Panc1 (cell line): ENCODE data around the gene FBLN2. TPM values are rescaled to one million over a fixed set of nuclear protein-coding genes. Genes with fewer than 3 reads are reported as not detected.

ENCODE experiments used
- ATAC-seq: fragments of 200-7000 bp; cut with Tn5 transposase; 2 replicates; pipeline ENCODE4 v1.9.1; 2020; ENCODE audit warnings: mild to moderate bottlenecking, moderate library complexity
- BruUV-seq: library from RNA; stranded (reverse); fragments of 400-500 nt; replicated peaks from 2 replicates; lab custom pipeline; 2021; lab: Mats Ljungman, UMichigan
- CTCF ChIA-PET: fragments of 300-600 bp; sonication (Branson Sonifier 250); formaldehyde crosslinking; loops from one replicate; lab custom pipeline; 2022; ENCODE audit warnings: antibody characterized with exemption; lab: Charles Lee
- POLR2A ChIA-PET: fragments of 300-600 bp; sonication (Branson Sonifier 250); formaldehyde crosslinking; loops from one replicate; lab custom pipeline; 2022; ENCODE audit warnings: antibody characterized with exemption; lab: Charles Lee
- DNase-seq: peaks from one replicate; pipeline ENCODE4 v3.0.0-alpha.2; 2010; ENCODE audit warnings: low read depth, low spot score
- H3K27ac ChIP-seq: 2 replicates; pipeline ENCODE4 v1.5.1; 2011; ENCODE audit warnings: mild to moderate bottlenecking, low read length, inconsistent platforms
- H3K27me3 ChIP-seq: fragments of 200-500 bp; sonication (Bioruptor generic); 2 replicates; pipeline ENCODE4 v1.6.0; 2014; ENCODE audit warnings: low read length, inconsistent platforms; ENCODE audit not compliant: control insufficient read depth, insufficient read depth
- H3K36me3 ChIP-seq: fragments of 200-500 bp; sonication (Bioruptor generic); 2 replicates; pipeline ENCODE4 v1.5.1; 2014; ENCODE audit warnings: inconsistent platforms, mild to moderate bottlenecking, low read length, moderate library complexity; ENCODE audit not compliant: control insufficient read depth, insufficient read depth
- H3K4me1 ChIP-seq: 2 replicates; pipeline ENCODE4 v1.5.1; 2011; ENCODE audit warnings: inconsistent platforms, mild to moderate bottlenecking, low read length, moderate library complexity; ENCODE audit not compliant: control insufficient read depth, insufficient read depth
- H3K4me3 ChIP-seq, 2 experiments: 2 replicates each; pipeline ENCODE4 v1.5.1; 2011 to 2012; ENCODE audit warnings: low read depth in 2 of 2, low read length in 2 of 2, mild to moderate bottlenecking in 2 of 2, inconsistent platforms in 1 of 2, moderate library complexity in 1 of 2
- H3K9me3 ChIP-seq: fragments of 200-500 bp; sonication (Bioruptor generic); 2 replicates; pipeline ENCODE4 v1.5.1; 2014; ENCODE audit warnings: low read depth, mild to moderate bottlenecking, inconsistent platforms, low read length, moderate library complexity; ENCODE audit not compliant: control insufficient read depth, insufficient read depth
- CTCF ChIP-seq: fragments of 450-650 bp; IDR thresholded peaks from 2 replicates; pipeline ENCODE4 v1.5.1; 2017; ENCODE audit warnings: mild to moderate bottlenecking
- POLR2AphosphoS5 ChIP-seq: IDR thresholded peaks from 2 replicates; pipeline ENCODE4 v1.6.1; 2012; ENCODE audit warnings: mild to moderate bottlenecking, low read depth, low read length, moderate library complexity
- REST ChIP-seq, 2 experiments: IDR thresholded peaks; 2 replicates each; pipeline ENCODE4 v1.6.1; 2011 to 2012; ENCODE audit warnings: low read depth in 2 of 2, control low read depth in 1 of 2, low read length in 1 of 2, mild to moderate bottlenecking in 1 of 2, moderate library complexity in 1 of 2; ENCODE audit not compliant: insufficient read depth in 1 of 2
- SIN3A ChIP-seq: IDR thresholded peaks from 2 replicates; pipeline ENCODE4 v1.6.1; 2012; ENCODE audit warnings: low read depth, mild to moderate bottlenecking, low read length, moderate library complexity, borderline replicate concordance; ENCODE audit not compliant: insufficient read depth
- TCF7L2 ChIP-seq: IDR thresholded peaks from 2 replicates; pipeline ENCODE4 v1.6.1; 2011; ENCODE audit warnings: mild to moderate bottlenecking, low read depth, low read length, inconsistent platforms
- in situ Hi-C: cut with HindIII; loops from 2 replicates; pipeline ENCODE4 v1.10.0; 2016; ENCODE audit warnings: low sequenced_read_pairs, low pct_unique_long_range_greater_than_20kb
- intact Hi-C: fragments of 100-400 bp; cut with micrococcal nuclease; formaldehyde crosslinking; loops from one replicate; pipeline ENCODE4 v1.10.0; 2022; ENCODE audit not compliant: unreplicated experiment
- total RNA-seq: library from RNA; stranded (reverse); gene quantifications from one replicate; pipeline ENCODE4 v1.2.1, GENCODE V29; 2021; ENCODE audit not compliant: unreplicated experiment

Gene FBLN2
- total RNA-seq, 1 experiment from 2014 or later, result 0.44 TPM

- Histone ChIP-seq H3K27me3 (no peaks in the 10 kb centered on the region), H3K36me3 (no peaks in the 10 kb centered on the region), H3K9me3 (no peaks in the 10 kb centered on the region), H3K27ac (no peak overlapping the region), H3K4me3 (no peak overlapping the region), H3K4me1 (no peaks in the 10 kb centered on the region)
- in situ Hi-C loops (no loop called here), intact Hi-C loops (no loop called here)
- no TSS peak for BruUV-seq
- ChIA-PET CTCF (interaction anchor here (0.6 kb wide), 1 partner anchor 160 kb away, joined by 3 read pairs; no protein-coding TSS in a partner anchor), POLR2A (no interaction called here)
- no peak for TF ChIP-seq POLR2AphosphoS5
- TF ChIP-seq REST (IDR thresholded peaks at IDR 0.05; ENCODE audit: insufficient read depth in 1 of 2, low read depth in 2 of 2, low read length in 1 of 2), result no peak
- no peak for TF ChIP-seq CTCF
- no peak for TF ChIP-seq TCF7L2
- TF ChIP-seq SIN3A, result no peak
- DNase-seq, result no peak
- no peak for ATAC-seq
Observed at GRCh38 chr3:13572926-13573623, 24.1 kb downstream of the FBLN2 start.

- ChIA-PET POLR2A (interaction anchor here (0.6 kb wide), 1 partner anchor 8 kb away, joined by 4 read pairs; no protein-coding TSS in a partner anchor), CTCF (interaction anchor here (0.6 kb wide), 2 partner anchors 78 to 99 kb away, joined by 3 to 12 read pairs; no protein-coding TSS in a partner anchor)
- no peak for ATAC-seq
- Histone ChIP-seq H3K4me3 (no peak overlapping the region), H3K9me3 (no peaks in the 10 kb centered on the region), H3K27me3 (no peaks in the 10 kb centered on the region), H3K36me3 (no peaks in the 10 kb centered on the region), H3K4me1 (no peaks in the 10 kb centered on the region), H3K27ac (no peak overlapping the region)
- no peak for DNase-seq
- TF ChIP-seq CTCF, result no peak
- no peak for TF ChIP-seq POLR2AphosphoS5
- TF ChIP-seq SIN3A, result no peak
- no peak for TF ChIP-seq REST (IDR thresholded peaks at IDR 0.05; ENCODE audit: insufficient read depth in 1 of 2, low read depth in 2 of 2, low read length in 1 of 2)
- no peak for TF ChIP-seq TCF7L2
- no TSS peak for BruUV-seq
- in situ Hi-C loops, result no loop called here
- intact Hi-C loops, result no loop called here
Observed at GRCh38 chr3:13574083-13574797, 25.3 kb downstream of the FBLN2 start.
